Epithelial cell of esophagus (primary cell): ENCODE measurements around the gene PLCH2.

Source experiments
- DNase-seq: peaks from one replicate; pipeline ENCODE4 v3.0.0; 2010; ENCODE audit warnings: low read depth
- H3K4me3 ChIP-seq: 2 replicates; pipeline ENCODE4 v1.5.1; 2011; ENCODE audit warnings: mild to moderate bottlenecking, low read length, control low read depth
- CTCF ChIP-seq: IDR thresholded peaks from 2 replicates; pipeline ENCODE4 v1.5.1; 2011; ENCODE audit warnings: low read depth, mild to moderate bottlenecking, low read length, control low read depth, inconsistent platforms; ENCODE audit not compliant: insufficient read depth; ENCODE audit errors: missing control alignments

The PLCH2 gene

GRCh38 chr1:2525920-2526823, 50.1 kb downstream of the PLCH2 start, which contains the start of gene PANK4:
TSS of gene PANK4 (minus strand) at chr1:2526596. CDS start at chr1:2526587, 9 bp downstream.
- DNase-seq = peak; percentile 98
- no peak for TF ChIP-seq CTCF
- peak within 1 kb of the TSS; percentile 83 for H3K4me3 ChIP-seq

- TF ChIP-seq CTCF = no peak
- DNase-seq = peak; percentile 85
- H3K4me3 ChIP-seq = peak overlapping the region; percentile 19
Measured at GRCh38 chr1:2526824-2527555, 50.9 kb downstream of the PLCH2 start.

- no peak overlapping the region for H3K4me3 ChIP-seq
- no peak for TF ChIP-seq CTCF
- DNase-seq = no peak
Measured at GRCh38 chr1:2527556-2527860, 51.4 kb downstream of the PLCH2 start.

- H3K4me3 ChIP-seq = no peak overlapping the region
- TF ChIP-seq CTCF = no peak
- DNase-seq = no peak
Measured at GRCh38 chr1:2528016-2528415, 51.9 kb downstream of the PLCH2 start.

- no peak for DNase-seq
- no peak for TF ChIP-seq CTCF
- H3K4me3 ChIP-seq = peak overlapping the region; percentile 32
Measured at GRCh38 chr1:2528611-2528965, 52.5 kb downstream of the PLCH2 start.

GRCh38 chr1:2528966-2529783, 53.1 kb downstream of the PLCH2 start:
- DNase-seq = no peak
- peak overlapping the region; percentile 32 for H3K4me3 ChIP-seq
- no peak for TF ChIP-seq CTCF
